ENCODE data around the gene RC3H2.
"Not testable (repeated sequence)": the region's sequence is repeated elsewhere in the genome, so short reads cannot be mapped to it uniquely, and the experiment has no call there.

The RC3H2 gene

DNA sequence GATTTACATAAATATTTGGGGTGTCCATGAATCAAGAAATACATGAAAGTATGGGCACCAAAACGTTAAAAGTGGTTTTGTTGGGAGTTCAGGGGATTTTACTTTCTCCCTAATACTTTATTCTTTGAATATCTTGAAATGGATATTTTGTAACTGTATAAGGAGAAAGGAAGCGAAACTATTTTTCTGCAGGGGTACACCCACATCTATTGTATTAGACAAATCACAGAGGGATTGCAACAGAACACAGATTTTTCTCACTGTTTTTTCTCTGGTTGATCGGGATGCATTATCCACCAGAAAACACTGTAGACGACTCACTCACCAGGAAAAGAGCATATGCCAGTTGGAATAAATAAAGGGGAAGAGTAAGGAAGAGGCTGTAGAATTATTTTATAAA, 34.4 kb upstream of the RC3H2 start:
- Mint-ChIP-seq H3K27me3 (ENCODE audit: low read depth) (no peaks in the 10 kb centered on the region), H3K36me3 (ENCODE audit: low read depth) (peaks cover 15% of the 10 kb centered on the region), H3K4me3 (no peak overlapping the region), H3K9me3 (no peaks in the 10 kb centered on the region), H3K27ac (peak overlapping the region; percentile 43), H3K4me1 (ENCODE audit: low read depth) (peaks cover 26% of the 10 kb centered on the region)

DNA sequence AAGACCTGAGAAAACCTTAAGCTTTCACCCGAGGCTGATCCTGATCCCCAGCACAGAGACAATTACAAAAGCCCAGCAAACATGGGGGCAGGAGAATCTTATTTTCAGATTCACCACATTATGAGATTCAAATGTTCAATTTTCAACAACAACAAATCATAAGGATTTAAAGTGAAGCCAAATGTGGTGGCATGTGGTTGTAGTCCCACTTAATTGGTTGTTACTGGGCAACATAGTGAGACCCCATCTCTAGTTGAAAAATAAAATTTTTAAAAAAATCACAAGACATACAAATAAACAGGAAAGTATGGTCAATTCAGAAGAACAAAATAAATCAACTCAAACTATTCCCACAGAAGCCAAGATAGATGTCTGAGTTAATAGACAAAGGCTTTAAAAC, 31.7 kb upstream of the RC3H2 start:
- Mint-ChIP-seq H3K9me3 (no peaks in the 10 kb centered on the region), H3K4me1 (ENCODE audit: low read depth) (peaks cover 30% of the 10 kb centered on the region), H3K36me3 (ENCODE audit: low read depth) (peaks cover 15% of the 10 kb centered on the region), H3K4me3 (no peak overlapping the region), H3K27me3 (ENCODE audit: low read depth) (no peaks in the 10 kb centered on the region), H3K27ac (no peak overlapping the region)

DNA sequence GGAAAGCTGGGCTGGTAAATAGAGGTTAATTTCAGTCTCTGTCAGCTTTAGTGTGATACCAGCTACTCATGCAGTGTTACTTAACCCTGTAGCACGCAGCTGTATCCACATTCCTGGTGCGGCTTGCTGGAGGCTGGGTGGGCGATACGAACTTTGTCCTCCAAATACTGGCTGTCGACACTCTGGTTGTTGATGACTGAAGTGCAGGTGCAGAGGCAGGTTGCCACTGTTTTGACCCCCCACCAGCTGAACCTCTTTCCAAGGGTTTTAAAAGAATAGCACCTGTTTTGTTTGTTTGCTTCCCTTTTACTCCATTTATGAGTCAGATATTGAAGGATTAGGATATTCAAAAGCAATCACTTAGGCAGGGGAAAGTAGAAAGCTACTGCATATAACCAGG, 31.3 kb upstream of the RC3H2 start:
- H3K27me3 Mint-ChIP-seq (ENCODE audit: low read depth): no peaks in the 10 kb centered on the region
- no peak overlapping the region for H3K4me3 Mint-ChIP-seq
- no peak overlapping the region for H3K27ac Mint-ChIP-seq
- H3K9me3 Mint-ChIP-seq: no peaks in the 10 kb centered on the region
- H3K36me3 Mint-ChIP-seq (ENCODE audit: low read depth): peaks cover 15% of the 10 kb centered on the region
- H3K4me1 Mint-ChIP-seq (ENCODE audit: low read depth): peaks cover 26% of the 10 kb centered on the region

DNA sequence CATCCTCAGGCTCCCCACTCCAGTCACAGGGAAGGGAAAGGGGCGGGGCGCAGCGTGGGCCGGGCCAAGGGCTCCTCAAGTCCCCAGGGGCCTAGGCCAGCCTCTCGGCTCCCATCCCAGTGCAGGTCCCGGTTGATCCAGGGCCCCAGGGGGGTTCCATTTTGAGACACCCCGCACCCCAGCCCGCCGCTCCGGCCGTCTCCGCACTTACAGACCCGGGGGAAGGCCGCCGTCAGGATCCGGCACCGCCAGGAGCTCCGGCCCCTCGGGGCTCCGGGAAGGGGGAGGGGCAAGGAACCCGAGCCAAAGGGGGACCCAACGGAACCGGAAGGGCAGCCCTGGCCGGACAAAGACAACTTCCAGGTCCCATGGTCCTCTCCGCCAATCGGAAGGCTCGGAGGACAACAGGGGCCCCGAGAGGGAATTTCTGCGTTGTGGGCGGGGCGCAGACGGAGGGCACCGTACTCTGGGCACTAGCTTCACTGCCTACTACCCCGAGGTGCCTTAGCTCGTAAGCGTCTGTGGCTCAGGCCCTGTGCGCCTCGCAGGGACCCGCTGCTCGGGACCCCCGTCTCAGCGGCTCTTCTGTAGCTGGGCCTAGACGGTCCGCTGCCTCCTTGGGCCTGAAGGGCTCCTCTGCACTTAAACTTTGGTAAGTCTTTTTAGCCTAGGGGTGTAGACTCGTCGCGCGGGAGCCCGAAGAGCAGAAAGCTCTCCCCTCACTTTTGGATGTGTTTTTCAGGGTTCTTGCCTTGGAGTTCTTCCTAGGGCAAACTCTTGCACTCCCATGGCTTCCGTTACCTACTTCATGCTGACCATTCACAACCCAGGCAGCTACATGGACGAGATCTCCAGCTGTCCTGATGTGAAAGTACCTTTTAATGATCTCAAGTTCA, 26.3 kb upstream of the RC3H2 start, which contains the start of gene ZBTB26:
ZBTB26 (minus strand) TSS at position 287 of the 896 bp plus-strand sequence. CDS start 11,578 bp downstream, outside the sequence.
- Mint-ChIP-seq H3K36me3 (ENCODE audit: low read depth) (peaks cover 11% of the 10 kb centered on the region), H3K4me3 (no peak within 1 kb of the TSS), H3K27me3 (ENCODE audit: low read depth) (no peaks in the 10 kb centered on the region), H3K4me1 (ENCODE audit: low read depth) (peaks cover 16% of the 10 kb centered on the region), H3K9me3 (no peaks in the 10 kb centered on the region), H3K27ac (peak within 1 kb of the TSS; percentile 88)

DNA sequence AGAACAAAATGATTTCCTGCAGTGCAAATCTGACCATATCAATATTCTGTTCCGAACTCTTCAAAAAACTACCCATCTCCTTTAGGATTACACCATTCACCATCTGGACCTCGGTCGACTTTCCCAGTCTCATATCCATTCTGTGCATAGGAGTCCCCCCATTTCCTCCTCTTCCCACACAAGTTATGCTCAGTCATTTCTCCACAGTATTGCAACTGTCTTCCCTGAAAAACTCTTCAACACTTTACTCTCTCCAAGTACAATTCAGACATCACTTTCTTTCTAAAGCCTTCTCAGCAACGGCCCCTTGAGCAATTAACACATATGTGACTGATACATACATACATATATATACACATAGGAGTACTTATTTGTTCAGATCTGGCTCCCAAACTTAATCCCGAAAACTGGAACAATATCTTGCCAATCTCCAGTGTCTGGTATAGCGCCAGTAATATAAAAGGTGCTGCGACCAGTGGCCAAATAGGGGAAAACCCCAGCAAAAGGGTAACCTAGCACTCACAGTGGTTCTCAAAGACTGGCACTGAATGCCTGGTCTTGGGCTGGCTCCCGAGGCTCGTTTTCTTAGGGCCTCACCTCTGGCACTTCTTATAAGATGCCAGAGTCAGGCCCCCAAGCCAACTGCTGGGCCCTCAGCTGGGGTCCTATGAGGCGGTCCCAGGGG, 25.5 kb upstream of the RC3H2 start:
- no peak overlapping the region for H3K27ac Mint-ChIP-seq
- no peaks in the 10 kb centered on the region for H3K9me3 Mint-ChIP-seq
- peaks cover 12% of the 10 kb centered on the region for H3K4me1 Mint-ChIP-seq (ENCODE audit: low read depth)
- peaks cover 7% of the 10 kb centered on the region for H3K36me3 Mint-ChIP-seq (ENCODE audit: low read depth)
- no peaks in the 10 kb centered on the region for H3K27me3 Mint-ChIP-seq (ENCODE audit: low read depth)
- H3K4me3 Mint-ChIP-seq: no peak overlapping the region

DNA sequence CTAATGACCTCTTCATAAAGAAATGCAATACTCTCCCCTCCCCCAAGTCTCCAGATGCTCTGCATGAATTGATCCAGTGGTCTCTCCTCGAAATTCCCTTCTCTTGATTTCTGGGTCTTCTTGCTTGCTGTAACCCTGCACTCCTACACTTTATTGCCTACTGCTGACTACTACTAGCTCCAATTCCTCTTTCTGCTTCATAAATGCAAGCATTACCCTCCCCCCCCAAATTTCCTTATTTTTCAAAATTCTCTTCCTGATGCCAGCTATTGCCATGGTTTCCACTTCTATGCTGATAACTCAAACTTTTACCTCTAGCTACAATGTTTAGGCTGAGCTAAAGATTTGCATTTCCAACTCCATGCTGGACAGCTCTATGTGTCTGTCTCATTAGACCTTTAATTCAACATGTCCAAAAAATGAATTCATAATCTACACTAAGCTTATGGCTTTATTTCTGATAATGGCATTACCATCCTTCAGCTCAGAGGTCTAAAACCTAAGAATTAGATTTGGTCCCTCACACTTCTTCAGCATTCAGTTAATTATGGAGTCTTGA, 24.7 kb upstream of the RC3H2 start:
- Mint-ChIP-seq H3K4me1 (ENCODE audit: low read depth) (peaks cover 9% of the 10 kb centered on the region), H3K4me3 (no peak overlapping the region), H3K9me3 (no peaks in the 10 kb centered on the region), H3K27me3 (ENCODE audit: low read depth) (no peaks in the 10 kb centered on the region), H3K27ac (no peak overlapping the region), H3K36me3 (ENCODE audit: low read depth) (peaks cover 4% of the 10 kb centered on the region)

DNA sequence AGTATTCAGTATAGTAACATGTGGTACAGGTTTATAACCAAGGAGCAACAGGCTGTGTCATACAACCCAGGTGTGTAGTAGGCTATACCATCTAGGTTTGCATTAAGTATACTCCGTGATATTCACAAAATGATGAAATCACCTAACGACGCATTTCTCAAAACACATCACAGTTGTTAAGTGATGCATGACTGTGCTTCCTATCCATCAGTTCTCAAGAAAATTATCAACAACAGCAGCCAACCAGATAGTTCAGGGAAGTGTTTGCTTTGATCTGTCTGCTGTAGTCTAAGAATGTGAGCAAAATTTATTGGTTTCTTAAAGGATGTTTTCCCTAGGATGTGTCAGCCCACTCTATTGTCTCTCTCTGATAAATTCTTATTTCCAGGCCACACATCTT, 18.8 kb upstream of the RC3H2 start:
- H3K36me3 Mint-ChIP-seq (ENCODE audit: low read depth): peaks cover 9% of the 10 kb centered on the region
- peaks cover 6% of the 10 kb centered on the region for H3K4me1 Mint-ChIP-seq (ENCODE audit: low read depth)
- H3K9me3 Mint-ChIP-seq: no peaks in the 10 kb centered on the region
- no peaks in the 10 kb centered on the region for H3K27me3 Mint-ChIP-seq (ENCODE audit: low read depth)
- H3K4me3 Mint-ChIP-seq: no peak overlapping the region
- no peak overlapping the region for H3K27ac Mint-ChIP-seq

DNA sequence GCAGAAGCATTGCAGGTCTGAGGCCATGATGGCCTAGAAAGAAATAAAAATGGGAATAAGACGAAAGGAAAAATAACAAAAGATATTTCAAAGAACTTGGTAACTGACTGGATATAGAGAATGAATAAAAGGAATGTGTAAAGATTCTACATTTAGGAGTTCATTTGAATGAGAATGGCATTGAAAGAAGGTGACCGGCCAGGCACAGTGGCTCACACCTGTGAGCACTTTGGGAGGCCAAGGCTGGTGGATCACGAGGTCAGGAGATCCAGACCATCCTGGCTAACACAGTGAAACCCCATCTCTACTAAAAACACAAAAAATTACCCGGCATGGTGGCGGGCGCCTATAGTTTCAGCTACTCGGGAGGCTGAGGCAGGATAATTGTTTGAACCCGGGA, 17.6 kb upstream of the RC3H2 start:
- Mint-ChIP-seq H3K9me3 (no peaks in the 10 kb centered on the region), H3K4me3 (no peak overlapping the region), H3K36me3 (ENCODE audit: low read depth) (peaks cover 11% of the 10 kb centered on the region), H3K4me1 (ENCODE audit: low read depth) (peaks cover 6% of the 10 kb centered on the region), H3K27me3 (ENCODE audit: low read depth) (no peaks in the 10 kb centered on the region), H3K27ac (no peak overlapping the region)

DNA sequence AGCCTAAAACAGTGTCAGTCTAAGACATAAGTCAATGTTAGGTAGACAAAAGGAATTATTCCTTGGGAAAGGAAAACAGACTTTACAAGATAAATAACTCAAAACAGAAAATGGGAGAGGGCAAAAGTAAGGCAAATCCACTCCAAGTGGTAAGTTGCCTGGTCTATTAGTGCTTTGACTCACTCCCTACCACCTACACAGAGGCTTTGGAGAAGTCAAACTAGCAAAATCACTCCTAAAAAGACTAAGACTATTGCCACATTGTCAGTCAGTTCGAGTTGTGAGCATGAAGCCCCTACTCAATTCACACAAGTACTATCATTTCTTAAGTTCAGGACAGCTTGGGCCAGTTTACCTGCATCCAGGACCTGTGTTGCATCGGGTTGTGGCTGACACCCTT, 13.2 kb upstream of the RC3H2 start:
- peaks cover 2% of the 10 kb centered on the region for H3K4me1 Mint-ChIP-seq (ENCODE audit: low read depth)
- no peaks in the 10 kb centered on the region for H3K27me3 Mint-ChIP-seq (ENCODE audit: low read depth)
- no peak overlapping the region for H3K27ac Mint-ChIP-seq
- no peaks in the 10 kb centered on the region for H3K9me3 Mint-ChIP-seq
- no peak overlapping the region for H3K4me3 Mint-ChIP-seq
- peaks cover 10% of the 10 kb centered on the region for H3K36me3 Mint-ChIP-seq (ENCODE audit: low read depth)

DNA sequence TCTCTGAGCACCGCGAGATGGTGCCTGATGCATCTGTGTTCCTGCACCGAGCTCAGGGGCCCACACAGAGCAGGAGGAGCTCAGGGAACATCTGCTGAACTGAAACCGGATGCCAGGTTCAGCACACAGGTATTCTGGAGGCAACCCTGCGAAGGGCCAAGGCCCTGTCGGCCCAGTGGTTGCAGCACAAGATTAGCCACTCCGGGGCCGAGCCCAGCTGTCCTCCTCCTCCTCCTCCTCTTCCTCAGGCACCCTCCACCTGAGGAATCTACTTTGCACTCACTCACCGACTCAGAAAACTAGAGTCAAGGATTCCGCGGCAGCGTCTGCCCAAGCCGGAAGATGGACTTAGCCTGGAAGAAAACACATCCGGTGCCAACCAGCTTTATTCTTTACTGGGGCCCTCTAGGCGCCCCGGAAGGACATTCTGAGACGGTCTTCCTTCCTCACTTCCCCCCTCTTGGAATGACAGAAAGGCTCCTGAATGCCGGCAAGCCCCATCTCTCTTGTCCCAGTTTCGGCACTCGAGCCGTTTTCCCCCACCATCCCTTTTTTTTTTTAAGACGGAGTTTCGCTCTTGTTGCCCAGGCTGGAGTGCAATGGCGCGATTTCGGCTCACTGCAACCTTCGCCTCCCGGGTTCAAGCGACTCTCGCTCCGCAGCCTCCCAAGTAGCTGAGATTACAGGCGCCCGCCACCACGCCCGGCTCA, 8.0 kb upstream of the RC3H2 start, which contains the start of gene ZBTB6:
ZBTB6 (minus strand) TSS at position 360 of the 710 bp plus-strand sequence. CDS start 1,251 bp downstream, outside the sequence.
- Mint-ChIP-seq H3K4me1 (ENCODE audit: low read depth) (peaks cover 23% of the 10 kb centered on the region), H3K36me3 (ENCODE audit: low read depth) (peaks cover 37% of the 10 kb centered on the region), H3K27ac (peak within 1 kb of the TSS; percentile 97), H3K4me3 (peak within 1 kb of the TSS; percentile 97), H3K27me3 (ENCODE audit: low read depth) (no peaks in the 10 kb centered on the region), H3K9me3 (no peaks in the 10 kb centered on the region)

DNA sequence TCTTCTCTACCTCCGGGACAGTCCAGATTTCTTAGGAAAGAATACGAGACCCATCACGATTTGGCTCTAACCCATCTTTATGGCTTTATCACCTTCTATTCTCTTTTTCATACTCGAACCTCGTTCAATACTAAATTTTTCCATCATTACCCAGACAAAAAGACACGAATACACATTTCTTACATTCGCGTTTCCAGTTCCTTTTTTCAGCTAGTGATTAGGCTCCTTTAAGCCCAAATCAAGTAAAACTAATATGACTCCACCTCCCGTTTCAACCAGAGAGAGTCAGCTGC, 7.5 kb upstream of the RC3H2 start:
- peaks cover 37% of the 10 kb centered on the region for H3K36me3 Mint-ChIP-seq (ENCODE audit: low read depth)
- H3K9me3 Mint-ChIP-seq: no peaks in the 10 kb centered on the region
- H3K4me1 Mint-ChIP-seq (ENCODE audit: low read depth): peaks cover 23% of the 10 kb centered on the region
- no peaks in the 10 kb centered on the region for H3K27me3 Mint-ChIP-seq (ENCODE audit: low read depth)
- peak overlapping the region; percentile 97 for H3K4me3 Mint-ChIP-seq
- peak overlapping the region; percentile 97 for H3K27ac Mint-ChIP-seq

DNA sequence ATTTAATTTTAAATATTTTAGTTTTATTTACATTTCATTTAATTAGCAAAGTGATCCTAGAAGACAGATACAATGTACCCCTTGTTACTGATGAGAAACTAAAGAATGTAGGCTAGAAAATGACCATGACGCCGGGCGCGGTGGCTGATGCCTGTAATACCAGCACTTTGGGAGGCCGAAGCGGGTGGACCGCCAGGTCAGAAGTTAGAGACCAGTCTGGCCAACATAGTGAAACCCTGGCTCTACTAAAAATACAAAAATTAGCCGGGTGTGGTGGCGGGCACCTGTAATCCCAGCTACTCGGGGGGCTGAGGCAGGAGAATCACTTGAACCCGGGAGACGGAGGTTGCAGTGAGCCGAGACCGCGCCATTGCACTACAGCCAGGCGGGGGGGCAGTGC, 963 bp upstream of the RC3H2 start:
- peaks cover 20% of the 10 kb centered on the region for H3K36me3 Mint-ChIP-seq (ENCODE audit: low read depth)
- H3K27me3 Mint-ChIP-seq (ENCODE audit: low read depth); H3K9me3 Mint-ChIP-seq; H3K4me3 Mint-ChIP-seq; H3K27ac Mint-ChIP-seq: not testable (repeated sequence)
- peaks cover 21% of the 10 kb centered on the region for H3K4me1 Mint-ChIP-seq (ENCODE audit: low read depth)

DNA sequence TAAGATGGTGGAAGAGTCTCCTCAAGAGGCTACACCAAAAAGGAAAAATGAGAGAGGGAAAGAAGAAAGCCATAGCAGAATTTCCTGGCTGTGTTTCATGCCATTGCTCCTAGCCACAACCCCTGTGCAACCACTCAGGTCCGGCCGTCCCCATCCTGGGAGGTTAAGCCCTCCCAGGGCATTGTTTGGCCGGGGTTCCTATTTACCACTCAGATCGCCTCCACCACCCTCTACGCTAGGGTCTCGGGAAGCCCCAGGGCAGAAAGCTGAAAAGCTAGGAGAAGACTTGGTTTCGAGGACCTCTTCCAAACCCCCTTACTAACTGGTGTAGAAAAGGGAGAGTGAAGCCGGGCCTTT, 715 bp downstream of the RC3H2 start:
- Mint-ChIP-seq H3K4me1 (ENCODE audit: low read depth) (peaks cover 21% of the 10 kb centered on the region), H3K4me3 (peak overlapping the region; percentile 94), H3K36me3 (ENCODE audit: low read depth) (peaks cover 11% of the 10 kb centered on the region), H3K9me3 (no peaks in the 10 kb centered on the region), H3K27ac (peak overlapping the region; percentile 92), H3K27me3 (ENCODE audit: low read depth) (no peaks in the 10 kb centered on the region)

DNA sequence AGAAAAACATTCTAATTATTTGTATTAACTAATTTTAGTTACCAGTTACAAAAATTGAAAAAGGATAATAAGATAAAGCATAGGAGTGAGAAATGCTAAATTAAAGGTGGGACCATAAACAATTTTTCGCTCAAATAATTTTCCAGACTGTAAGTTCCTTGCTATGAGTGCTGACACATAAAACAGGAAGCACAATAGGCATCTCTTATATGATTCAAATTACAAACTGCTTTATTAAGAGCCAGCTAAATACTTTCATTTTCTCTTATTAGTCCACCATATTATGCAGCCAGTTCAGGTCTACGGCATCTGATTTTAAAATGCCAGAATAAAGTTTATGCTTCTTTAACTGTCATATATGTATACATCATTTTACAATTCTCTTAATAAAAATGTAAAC, 4.4 kb downstream of the RC3H2 start:
- Mint-ChIP-seq H3K27me3 (ENCODE audit: low read depth) (no peaks in the 10 kb centered on the region), H3K9me3 (no peaks in the 10 kb centered on the region), H3K4me1 (ENCODE audit: low read depth) (peaks cover 29% of the 10 kb centered on the region), H3K27ac (no peak overlapping the region), H3K4me3 (peak overlapping the region; percentile 26), H3K36me3 (ENCODE audit: low read depth) (peaks cover 8% of the 10 kb centered on the region)
